ENCODE data around the gene GSTM2.

GSTM2 gene
- 11.6 to 25.6 (median 17.4) reads per million in 4 donors for total RNA-seq

DNA sequence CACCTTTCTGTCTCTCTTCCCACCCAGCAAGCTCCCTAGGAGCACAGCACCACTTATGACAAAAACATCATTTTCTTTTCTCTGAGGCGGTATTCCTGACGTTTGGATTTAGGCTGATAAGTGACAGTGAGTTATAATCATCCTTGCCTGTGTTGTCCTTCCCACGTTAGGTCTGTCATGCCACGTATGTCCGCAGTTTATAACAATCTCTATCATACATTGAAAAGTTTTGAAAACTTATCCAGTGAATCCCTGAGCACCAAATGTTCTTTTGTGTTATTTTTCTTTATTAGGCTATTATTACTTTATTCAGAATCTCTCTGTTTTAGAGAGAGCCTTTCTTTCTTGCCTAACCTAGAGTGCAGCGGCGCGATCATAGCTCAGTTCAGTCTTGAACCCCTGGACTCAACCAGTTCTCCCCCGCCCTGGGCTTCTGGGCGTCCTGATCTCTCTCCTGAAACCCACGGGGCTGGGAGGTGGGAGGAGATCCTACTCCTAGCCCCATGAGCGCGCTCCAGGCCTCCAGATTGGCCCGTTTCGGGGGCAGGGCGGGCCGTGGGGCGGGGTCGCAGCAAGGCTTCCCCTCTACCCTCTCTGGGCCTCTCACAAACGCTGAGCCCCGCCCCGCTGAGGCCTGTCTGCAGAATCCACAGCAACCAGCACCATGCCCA is at the start of gene GSTM2:
GSTM2 (plus strand) TSS at position 606 of the 671 bp plus-strand sequence; CDS start at position 665, 59 bp downstream.
- peak; percentile 41 to 74 (median 63) for DNase-seq

DNA sequence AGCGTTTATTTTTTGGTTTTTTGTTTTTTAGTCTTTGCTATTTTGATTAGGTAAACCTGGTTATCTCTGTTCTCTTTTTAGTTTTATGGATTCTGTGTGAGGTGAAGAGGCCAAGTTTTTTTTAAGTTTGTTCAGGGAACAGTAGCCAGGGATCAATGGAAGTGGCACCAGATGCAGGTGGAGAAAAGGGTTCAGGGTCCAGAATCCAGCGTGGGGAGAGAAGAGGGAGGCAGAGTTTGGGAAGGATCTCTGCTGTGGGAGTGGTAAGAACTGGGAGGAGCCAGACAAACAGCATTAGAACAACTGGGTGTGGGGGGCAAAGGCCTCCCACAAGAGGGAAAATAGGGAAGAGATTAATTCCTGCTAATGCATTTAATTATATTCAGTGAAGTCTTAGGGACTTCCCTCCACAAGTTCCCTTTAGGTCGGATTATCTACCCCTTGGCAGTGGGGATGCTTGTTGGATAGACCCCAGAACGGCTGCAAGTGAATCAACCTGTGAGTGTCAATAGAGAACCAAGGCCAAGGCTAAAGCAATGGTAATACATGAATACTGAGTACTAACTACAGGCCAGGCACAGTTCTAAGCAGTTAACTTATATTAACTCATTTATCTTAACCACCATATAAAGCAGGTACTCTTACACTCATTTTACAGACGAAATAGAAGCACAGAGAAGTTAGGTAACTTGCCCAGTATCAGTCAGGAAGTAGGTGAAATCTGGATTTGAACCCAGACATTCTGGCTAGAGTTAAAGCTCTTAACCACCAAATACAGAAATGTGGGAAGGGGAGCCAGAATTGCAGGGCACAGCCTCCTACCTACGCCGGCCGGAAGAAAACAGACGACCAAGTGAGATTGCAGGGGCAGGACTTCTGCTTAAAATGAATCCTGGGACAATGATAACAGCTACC is 48.9 kb upstream of the GSTM2 start:
- DNase-seq = no peak

DNA sequence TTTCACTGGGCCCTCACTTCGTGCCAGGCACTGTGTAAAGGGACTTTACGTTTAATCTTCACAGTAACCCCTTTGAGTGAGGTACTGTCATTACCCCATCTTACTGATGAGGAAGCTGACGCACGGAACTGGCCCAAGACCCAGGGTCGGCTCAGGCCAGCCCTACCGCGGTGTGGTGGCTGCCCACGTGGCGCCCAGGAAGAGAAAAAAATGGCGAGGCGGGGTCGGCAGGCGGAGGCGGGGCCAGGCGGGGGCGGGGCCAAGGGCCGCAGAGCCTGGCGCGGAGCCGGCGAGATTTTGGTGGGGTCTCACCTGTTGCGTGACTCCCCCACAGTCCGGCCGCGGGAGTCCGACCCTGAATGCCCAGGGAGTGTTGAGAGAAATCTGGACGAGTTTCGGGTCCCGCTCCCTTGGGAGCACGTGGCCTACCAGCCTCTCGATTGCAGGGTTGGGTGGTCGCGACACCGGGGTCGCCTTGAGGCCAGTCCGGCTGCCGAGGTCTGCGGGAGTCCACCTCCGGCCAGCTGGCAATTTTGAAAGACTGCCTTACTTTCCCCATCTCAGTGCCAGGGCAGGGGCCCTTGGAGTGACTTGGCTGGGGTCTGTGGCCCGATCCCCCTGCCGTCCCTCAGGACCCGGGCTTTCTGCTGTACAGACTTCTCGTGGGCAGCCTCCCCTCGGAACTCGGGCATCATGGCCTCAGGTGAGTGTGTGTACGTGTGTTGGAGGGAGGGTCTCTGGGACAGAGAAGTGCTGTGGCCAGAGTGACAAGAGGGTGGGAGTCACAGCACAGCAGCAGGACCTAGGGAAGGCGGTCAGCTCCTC is 48.1 kb upstream of the GSTM2 start, which contains the start of the genes AMPD2 and GNAT2:
AMPD2 (plus strand) TSS at position 262 of the 825 bp plus-strand sequence. CDS start 1,339 bp downstream, outside the sequence.
GNAT2 (minus strand) TSS at position 41 of the 825 bp plus-strand sequence. CDS start 6,746 bp downstream, outside the sequence.
- peak; percentile 60 to 71 (median 64) for DNase-seq

DNA sequence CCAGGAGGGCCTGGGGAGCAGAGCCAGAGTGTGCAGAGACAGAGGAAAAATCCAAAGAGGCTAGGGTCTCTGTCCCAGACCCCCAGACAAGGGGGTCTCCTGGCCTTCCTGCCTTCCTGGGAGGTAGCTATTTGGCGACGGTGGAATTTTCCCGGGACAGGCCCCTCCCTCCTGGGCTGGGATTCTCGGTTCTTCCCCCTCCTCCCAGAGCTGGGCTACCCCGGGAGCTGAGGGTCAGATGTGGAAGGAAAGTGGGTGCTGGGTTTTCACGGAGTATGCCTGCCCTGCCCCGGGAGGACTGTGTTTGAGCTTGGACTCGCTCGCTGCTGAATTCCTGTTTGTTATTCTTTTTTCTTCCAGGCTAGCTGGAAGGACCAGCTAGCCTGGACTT is 47.5 kb upstream of the GSTM2 start:
- no peak for DNase-seq

DNA sequence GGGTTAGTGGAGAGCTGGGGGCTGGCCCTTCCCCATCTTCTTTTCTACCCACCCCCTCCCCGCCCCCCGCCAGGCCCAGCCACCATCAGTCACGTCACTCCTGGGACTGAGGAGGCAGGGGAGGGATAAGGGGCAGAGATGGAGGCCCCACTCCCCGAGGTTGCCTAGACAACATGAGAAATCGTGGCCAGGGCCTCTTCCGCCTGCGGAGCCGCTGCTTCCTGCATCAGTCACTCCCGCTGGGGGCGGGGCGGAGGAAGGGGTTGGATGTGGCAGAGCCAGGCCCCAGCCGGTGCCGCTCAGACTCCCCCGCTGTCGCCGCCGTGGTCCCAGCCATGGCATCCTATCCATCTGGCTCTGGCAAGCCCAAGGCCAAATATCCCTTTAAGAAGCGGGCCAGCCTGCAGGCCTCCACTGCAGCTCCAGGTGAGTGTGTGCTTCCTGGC is 47.0 kb upstream of the GSTM2 start:
- DNase-seq = peak; percentile 92 to 96 (median 95)

DNA sequence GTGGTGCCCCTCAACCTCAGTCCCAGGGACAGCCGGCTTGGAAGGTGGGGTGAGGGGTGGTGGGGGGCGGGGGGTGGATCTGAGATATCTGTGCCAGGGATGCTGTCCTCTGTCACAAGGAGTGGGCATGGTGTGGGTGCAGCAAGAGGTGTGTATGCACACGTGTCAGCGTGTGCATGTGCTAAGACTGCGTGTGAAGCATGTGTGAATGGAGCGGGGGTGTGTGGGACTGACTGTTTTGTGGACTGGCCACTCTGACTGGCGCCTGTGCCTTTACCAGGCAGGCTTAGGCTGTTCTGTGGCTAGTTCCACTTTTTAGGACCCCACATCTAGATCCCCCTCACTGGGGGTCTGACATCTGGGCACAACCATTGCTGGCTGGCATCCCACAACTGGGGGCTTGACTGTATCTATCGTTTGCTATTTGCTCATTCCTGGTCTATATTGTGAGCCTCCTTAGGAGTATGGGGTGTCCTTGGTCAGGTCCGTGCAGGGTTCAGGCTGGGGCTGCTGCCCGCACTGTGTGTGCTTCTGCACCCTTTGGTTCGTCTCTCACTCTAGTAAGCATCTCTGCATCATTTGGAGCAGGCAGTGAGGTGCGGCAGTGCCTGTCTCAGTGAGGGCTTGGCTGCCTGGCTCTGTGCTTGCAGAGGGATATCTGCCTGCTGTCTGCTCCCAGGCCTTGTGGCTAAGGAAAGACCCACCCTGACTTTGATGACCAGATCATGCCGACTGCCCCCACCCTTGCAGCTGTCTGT is 46.3 kb upstream of the GSTM2 start:
- DNase-seq = no peak

DNA sequence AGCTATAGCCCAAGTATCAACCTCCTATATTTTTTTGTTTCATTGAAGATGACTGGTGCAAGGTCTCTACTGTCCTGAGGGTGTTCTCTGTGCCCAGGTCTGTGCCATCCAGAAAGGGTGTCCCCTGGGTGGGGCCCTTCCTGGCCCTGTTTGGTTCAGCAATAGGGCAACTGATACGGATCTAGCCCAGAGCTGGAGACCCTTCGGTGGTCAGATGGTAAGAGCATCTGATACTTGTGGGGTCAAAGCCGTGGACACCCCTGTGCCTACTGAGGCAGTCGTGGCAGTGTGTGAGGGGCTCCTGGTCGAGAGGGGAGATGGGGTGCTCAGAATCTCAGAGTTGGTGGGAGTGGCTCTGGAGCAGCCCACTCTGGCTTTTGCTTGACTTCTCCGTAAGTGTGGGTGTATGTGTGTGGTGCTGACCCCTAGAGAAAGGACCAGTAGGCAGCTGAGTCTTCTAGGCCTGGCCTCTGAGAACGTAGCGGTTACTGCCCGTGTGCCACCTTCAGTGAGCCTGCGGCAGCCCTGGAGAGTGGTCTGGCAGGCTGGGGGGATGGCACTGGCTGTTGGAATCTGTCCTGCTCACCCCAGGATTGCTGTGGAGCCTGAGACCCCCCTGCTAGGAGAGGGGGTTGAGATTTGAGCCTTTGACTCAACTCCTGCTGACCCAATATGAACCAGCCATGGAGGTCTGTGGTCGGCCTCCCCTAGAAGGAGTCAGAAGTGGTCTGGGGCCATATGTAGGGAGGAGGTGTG is 45.5 kb upstream of the GSTM2 start:
- no peak for DNase-seq

DNA sequence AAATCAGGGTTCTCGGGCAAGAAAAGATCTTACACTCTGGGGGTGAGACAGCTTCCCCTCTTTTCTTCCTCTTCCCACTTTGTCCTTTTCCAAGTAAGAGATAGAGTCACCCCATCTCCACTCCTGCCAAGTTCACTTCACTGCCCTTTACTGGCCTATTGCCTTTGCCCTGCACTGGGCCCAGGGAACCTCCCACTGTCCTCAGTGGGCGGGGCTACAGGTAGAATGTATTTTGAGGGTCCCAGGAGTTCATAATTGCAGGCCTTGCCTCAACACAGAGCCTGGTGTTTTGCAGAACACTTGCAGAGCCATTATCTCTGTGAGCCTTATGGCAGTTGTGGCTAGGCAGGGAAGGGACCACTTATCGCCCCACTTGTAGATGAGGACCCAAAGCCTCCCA is 45.0 kb upstream of the GSTM2 start:
- no peak for DNase-seq

DNA sequence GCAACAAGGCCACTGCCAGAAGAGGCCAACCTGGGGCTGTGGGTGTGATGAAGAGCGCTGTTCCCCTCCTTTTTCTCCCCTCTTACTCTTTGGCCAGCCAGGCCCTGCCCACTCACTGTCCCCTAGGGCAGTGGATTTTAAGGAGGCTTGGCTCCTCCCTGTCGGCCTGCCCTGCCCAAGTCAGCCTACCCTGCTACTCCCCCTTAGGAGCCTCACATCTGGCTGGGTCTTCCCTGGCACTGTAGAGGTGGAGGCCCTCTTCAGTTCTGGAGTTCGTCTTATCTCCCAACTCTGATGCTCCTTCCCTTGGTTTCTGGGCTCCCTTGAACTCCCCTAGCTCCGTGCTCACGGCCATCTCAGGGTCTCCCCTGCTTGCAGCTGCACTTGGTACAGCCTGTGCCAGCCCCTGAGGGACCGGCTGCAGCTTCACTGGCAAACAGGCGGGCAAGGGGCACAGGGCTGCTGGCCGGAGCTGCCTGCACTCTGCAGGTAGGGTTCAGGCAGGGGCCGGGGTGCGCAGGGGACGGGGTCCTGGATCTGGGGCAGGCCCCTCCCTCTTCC is 44.2 kb upstream of the GSTM2 start:
- no peak for DNase-seq

DNA sequence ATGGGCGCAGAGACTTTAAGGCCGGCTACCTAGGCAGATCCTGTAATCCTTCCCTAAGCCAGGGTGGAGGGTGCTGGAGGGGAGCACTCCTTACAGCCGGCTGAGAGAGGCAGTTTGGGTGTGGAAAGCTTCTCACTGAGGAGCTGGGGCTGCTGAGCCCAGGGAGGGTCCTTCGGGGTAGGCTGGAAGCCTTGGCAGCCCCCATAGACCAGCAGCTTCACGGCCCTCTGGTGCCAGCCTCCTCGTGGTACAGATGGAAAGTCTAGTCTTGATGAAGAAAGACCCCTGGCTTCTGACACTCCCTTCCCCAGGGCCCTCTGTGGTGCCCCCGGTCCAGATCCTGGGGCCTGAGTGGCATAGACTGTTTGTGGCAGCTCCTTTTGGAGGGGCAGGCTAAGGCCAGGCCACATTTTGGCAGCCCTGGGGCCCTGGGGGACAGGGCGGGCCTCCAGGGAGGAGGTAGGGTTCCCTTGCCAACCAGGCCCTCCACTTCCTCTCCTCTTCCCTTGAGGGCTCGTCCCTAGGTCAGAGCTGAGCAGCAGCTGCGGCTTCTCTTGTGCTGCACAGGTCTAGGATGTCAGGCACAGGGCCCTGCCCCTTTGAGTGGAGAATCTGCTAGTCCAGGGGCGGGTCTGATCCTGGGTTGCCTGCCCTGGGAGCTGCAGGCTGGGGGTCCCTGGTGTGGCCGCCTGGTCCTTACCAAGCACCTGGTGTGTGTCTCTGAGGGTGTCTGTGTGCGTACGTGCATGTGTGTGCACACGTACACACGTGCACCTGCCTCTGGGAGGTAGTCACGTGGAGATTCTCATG is 43.5 kb upstream of the GSTM2 start:
- DNase-seq = no peak

DNA sequence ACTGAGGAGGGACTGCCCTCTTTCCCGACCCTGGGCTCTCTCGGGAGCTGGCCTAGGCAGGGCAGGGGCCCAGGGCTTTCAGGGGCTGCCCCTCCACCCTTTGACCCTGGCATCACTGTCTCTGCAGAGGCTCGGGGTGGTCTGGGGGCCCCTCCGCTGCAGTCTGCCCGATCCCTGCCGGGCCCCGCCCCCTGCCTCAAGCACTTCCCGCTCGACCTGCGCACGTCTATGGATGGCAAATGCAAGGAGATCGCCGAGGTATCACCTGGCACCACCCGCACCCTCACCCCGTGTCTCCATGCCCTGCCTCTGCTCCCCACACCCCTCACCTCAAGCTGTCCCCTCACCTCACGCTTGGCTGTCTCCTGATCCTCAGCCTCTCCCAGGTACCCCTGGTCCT is 42.7 kb upstream of the GSTM2 start:
- no peak for DNase-seq

DNA sequence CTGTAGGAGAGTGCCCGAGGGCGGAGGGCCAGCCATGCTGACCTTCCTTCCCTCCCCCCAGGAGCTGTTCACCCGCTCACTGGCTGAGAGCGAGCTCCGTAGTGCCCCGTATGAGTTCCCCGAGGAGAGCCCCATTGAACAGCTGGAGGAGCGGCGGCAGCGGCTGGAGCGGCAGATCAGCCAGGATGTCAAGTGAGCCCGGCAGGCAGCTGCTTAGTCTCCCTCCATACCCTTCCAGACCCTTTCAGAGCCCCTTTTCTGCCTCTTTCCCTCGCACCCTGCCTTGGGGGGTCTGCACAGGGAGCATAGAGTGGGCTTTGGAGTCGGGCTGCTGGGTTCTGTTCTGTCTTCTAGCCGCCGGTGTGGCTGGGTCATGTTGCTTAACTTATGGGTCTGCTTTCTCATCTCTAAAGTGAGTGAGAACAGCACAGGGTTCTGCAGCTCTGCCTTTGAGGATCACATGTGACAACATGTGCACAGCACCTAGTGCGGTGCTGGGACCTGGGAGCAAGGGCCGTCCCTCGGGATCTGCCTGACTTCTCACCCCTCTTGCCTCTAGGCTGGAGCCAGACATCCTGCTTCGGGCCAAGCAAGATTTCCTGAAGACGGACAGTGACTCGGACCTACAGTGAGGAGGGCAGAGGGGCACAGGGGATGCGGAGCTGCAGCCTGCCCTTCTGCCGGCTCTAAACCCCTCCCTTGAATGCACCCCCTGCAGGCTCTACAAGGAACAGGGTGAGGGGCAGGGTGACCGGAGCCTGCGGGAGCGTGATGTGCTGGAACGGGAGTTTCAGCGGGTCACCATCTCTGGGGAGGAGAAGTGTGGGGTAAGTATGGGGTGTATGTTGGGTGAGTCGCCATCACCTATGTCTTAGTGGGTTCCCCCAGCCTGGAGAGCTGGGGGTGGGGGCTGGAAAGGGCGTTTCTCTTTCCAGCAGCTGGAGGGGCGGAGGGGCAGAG is 42.0 kb upstream of the GSTM2 start:
- no peak for DNase-seq

DNA sequence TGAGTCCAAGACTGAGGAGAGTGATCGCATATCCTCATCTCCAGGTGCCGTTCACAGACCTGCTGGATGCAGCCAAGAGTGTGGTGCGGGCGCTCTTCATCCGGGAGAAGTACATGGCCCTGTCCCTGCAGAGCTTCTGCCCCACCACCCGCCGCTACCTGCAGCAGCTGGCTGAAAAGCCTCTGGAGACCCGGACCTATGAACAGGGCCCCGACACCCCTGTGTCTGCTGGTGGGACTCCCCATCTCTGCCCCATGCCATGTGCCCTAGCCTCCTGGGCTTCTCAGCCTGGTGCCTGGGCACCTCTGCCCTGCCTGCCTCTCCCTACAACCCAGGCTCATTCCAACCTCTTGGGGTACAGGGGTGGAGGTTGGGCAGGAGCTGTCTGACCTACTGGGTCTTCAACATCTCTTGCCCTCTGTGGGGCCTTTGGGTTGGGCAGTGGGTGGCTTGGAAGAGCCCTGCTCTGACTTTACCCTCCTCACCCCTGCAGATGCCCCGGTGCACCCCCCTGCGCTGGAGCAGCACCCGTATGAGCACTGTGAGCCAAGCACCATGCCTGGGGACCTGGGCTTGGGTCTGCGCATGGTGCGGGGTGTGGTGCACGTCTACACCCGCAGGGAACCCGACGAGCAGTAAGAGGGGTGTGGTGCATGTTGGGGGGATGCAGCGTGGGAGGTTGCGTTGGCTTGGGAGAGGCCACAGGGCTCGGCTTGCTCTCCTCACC is 41.0 kb upstream of the GSTM2 start:
- no peak for DNase-seq

DNA sequence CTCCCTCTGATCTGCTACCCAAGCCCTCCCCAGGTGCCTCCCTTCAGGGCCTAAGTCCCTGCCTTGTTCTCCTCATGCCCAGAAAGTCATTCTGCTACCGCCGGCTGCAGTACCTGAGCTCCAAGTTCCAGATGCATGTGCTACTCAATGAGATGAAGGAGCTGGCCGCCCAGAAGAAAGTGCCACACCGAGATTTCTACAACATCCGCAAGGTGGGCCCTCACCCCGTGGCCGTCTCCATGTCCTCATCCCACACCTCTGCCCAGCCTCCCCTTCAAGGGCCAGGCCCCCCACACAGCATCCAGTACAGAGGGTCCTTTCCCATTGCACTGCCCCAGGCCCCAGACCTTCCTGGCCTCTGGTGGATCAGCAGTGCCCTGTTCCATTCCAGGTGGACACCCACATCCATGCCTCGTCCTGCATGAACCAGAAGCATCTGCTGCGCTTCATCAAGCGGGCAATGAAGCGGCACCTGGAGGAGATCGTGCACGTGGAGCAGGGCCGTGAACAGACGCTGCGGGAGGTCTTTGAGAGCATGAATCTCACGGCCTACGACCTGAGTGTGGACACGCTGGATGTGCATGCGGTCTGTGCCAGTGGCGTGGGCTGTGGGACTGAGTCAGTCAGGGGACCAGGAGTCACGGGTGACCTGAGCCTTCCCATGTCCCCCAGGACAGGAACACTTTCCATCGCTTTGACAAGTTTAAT is 40.0 kb upstream of the GSTM2 start:
- no peak for DNase-seq

DNA sequence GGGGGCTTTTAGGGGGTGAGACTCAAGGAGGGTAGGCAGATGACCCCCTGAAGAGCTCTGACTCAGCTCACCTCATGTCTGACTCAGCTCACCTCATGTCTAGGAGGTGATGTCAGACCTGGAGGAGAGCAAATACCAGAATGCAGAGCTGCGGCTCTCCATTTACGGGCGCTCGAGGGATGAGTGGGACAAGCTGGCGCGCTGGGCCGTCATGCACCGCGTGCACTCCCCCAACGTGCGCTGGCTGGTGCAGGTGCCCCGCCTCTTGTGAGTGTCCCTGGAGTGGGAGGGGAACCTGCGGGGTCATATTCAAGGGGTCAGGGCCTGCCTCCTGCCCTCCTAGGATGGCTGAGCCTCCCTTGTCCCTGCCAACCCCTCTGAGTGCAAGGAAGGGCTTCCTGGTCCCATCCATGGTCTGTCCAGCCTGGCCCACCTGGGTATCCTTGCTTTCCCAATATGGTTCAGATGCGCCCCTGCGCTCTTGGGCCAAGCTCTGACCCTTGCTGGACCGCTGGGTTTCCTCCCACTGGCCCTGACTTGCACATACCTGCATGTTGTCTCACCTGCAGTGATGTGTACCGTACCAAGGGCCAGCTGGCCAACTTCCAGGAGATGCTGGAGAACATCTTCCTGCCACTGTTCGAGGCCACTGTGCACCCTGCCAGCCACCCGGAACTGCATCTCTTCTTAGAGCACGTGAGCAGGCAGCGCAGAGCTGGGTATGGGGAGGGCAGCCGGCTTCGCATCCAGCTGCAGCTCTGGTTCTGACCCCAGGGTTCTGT is 39.1 kb upstream of the GSTM2 start:
- no peak for DNase-seq

DNA sequence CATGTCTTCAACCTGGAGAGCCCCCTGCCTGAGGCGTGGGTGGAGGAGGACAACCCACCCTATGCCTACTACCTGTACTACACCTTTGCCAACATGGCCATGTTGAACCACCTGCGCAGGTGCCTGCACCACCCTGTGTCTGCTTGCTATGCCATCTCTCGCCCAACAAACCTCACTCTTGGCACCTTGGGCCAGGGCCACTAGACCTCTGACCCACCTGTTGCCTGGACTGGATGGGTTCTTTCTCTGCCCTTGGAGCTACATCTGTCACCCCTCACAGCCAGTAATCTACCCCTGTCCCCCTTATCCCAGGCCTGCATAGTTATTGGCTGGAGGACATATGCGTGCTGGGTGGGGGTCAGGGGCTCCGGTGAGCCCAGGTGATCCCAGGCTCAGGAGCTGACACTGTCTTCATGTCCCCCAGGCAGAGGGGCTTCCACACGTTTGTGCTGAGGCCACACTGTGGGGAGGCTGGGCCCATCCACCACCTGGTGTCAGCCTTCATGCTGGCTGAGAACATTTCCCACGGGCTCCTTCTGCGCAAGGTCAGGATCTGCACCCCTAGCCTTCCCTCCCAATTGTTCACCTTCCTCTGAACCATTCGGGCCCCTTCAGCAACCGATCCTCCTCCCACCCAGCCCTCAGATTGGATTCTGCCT is 38.4 kb upstream of the GSTM2 start:
- no peak for DNase-seq
